HEK293T (cell line): ENCODE results near the gene RXFP3.

Source experiments
- CTCF ChIA-PET: fragments of 350-600 bp; formaldehyde crosslinking; extraction: SDS; loops from one replicate; lab custom pipeline; 2021; ENCODE audit warnings: antibody characterized with exemption, inconsistent platforms; lab: Yijun Ruan, JAX
- POLR2A ChIA-PET: fragments of 350-600 bp; formaldehyde crosslinking; extraction: SDS; loops from one replicate; lab custom pipeline; 2020; ENCODE audit warnings: antibody characterized with exemption, inconsistent platforms; lab: Yijun Ruan, JAX
- DNase-seq: peaks from one replicate; pipeline ENCODE4 v3.0.0; 2012; ENCODE audit warnings: mixed read lengths; ENCODE audit errors: extremely low spot score
- ARNT ChIP-seq: fragments of 450-650 bp; IDR thresholded peaks from 2 replicates; pipeline ENCODE4 v1.6.1; 2017; ENCODE audit warnings: mild to moderate bottlenecking
- BHLHE40 ChIP-seq: fragments of 450-650 bp; IDR thresholded peaks from 2 replicates; pipeline ENCODE4 v1.6.1; 2016; ENCODE audit warnings: mild to moderate bottlenecking, moderate library complexity, borderline replicate concordance
- CTBP1 ChIP-seq: fragments of 450-650 bp; IDR thresholded peaks from 2 replicates; pipeline ENCODE4 v1.6.1; 2016; ENCODE audit warnings: borderline replicate concordance
- ELF4 ChIP-seq: fragments of 450-650 bp; IDR thresholded peaks from 2 replicates; pipeline ENCODE4 v1.6.1; 2017; ENCODE audit warnings: antibody characterized with exemption
- FOXA1 ChIP-seq: fragments of 450-650 bp; IDR thresholded peaks from 2 replicates; pipeline ENCODE4 v1.6.1; 2016; ENCODE audit warnings: mild to moderate bottlenecking
- FOXK2 ChIP-seq: fragments of 450-650 bp; IDR thresholded peaks from 2 replicates; pipeline ENCODE4 v1.6.1; 2016; ENCODE audit warnings: mild to moderate bottlenecking
- FOXM1 ChIP-seq: fragments of 450-650 bp; IDR thresholded peaks from 2 replicates; pipeline ENCODE4 v1.6.1; 2017; ENCODE audit warnings: mild to moderate bottlenecking, borderline replicate concordance
- HDGF ChIP-seq: fragments of 450-650 bp; IDR thresholded peaks from 2 replicates; pipeline ENCODE4 v1.6.1; 2017; ENCODE audit warnings: antibody characterized with exemption, borderline replicate concordance
- L3MBTL2 ChIP-seq: fragments of 450-650 bp; conservative IDR thresholded peaks from 2 replicates; pipeline ENCODE4 v1.6.1; 2016; ENCODE audit warnings: mild to moderate bottlenecking
- LEF1 ChIP-seq: fragments of 450-650 bp; IDR thresholded peaks from 2 replicates; pipeline ENCODE4 v1.6.1; 2017; ENCODE audit warnings: mild to moderate bottlenecking, borderline replicate concordance
- NFRKB ChIP-seq: fragments of 450-650 bp; IDR thresholded peaks from 2 replicates; pipeline ENCODE4 v1.6.1; 2016; ENCODE audit warnings: mild to moderate bottlenecking, moderate library complexity
- SP1 ChIP-seq: fragments of 450-650 bp; IDR thresholded peaks from 2 replicates; pipeline ENCODE4 v1.6.1; 2017
- SUZ12 ChIP-seq: fragments of 450-650 bp; IDR thresholded peaks from 2 replicates; pipeline ENCODE4 v1.6.1; 2016; ENCODE audit warnings: mild to moderate bottlenecking
- TARDBP ChIP-seq: fragments of 450-650 bp; IDR thresholded peaks from 2 replicates; pipeline ENCODE4 v1.6.1; 2016
- ZNF384 ChIP-seq: fragments of 450-650 bp; IDR thresholded peaks from 2 replicates; pipeline ENCODE4 v1.6.1; 2016
- TF ChIP-seq, protein P1 (sequence below): fragments of 450-650 bp; IDR thresholded peaks from 2 replicates; pipeline ENCODE4 v1.6.1; 2016

Gene RXFP3

GRCh38 chr5:33936381-33937016, at the start of gene RXFP3:
TSS of gene RXFP3 (plus strand) at chr5:33936386. CDS start at chr5:33936741, 355 bp downstream.
- no peak for DNase-seq
- CTCF ChIA-PET = no interaction called here
- POLR2A ChIA-PET = no interaction called here
- TF ChIP-seq, protein P1, sequence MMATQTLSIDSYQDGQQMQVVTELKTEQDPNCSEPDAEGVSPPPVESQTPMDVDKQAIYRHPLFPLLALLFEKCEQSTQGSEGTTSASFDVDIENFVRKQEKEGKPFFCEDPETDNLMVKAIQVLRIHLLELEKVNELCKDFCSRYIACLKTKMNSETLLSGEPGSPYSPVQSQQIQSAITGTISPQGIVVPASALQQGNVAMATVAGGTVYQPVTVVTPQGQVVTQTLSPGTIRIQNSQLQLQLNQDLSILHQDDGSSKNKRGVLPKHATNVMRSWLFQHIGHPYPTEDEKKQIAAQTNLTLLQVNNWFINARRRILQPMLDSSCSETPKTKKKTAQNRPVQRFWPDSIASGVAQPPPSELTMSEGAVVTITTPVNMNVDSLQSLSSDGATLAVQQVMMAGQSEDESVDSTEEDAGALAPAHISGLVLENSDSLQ = no peak
- no peak for TF ChIP-seq HDGF
- no peak for TF ChIP-seq ARNT
- TF ChIP-seq ZNF384 = no peak
- TF ChIP-seq SP1 = no peak
- TF ChIP-seq ELF4 = no peak
- TF ChIP-seq FOXA1 = no peak
- TF ChIP-seq NFRKB = no peak
- TF ChIP-seq L3MBTL2 = no peak

DNA sequence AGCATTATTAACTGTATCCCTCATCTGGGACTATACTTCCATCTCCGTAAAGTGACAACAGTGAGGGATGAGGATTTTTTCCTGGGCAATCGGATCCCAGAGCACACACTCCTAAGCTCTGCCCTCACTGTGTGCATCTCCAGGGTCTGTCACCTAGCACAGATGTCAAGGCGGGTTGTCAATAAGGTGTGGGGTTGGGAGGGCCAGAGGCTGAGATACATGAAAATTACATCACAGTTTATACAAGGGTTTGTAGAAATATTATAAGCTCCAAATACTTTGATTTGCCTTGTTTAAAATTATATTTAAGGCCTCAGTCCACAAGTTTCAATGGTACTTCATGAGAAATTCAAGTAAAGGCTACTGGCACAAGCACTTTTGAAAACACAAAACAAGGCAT, 48.9 kb upstream of the RXFP3 start:
- TF ChIP-seq LEF1 (no peak), L3MBTL2 (no peak), ZNF384 (no peak), SP1 (no peak), FOXK2 (no peak), NFRKB (no peak), SUZ12 (no peak), FOXM1 (no peak), CTBP1 (no peak), HDGF (no peak), ELF4 (no peak), FOXA1 (no peak), ARNT (no peak), TARDBP (no peak), BHLHE40 (no peak)
- TF ChIP-seq, protein P1 = no peak
- CTCF ChIA-PET = no interaction called here
- no peak for DNase-seq
- POLR2A ChIA-PET = no interaction called here

DNA sequence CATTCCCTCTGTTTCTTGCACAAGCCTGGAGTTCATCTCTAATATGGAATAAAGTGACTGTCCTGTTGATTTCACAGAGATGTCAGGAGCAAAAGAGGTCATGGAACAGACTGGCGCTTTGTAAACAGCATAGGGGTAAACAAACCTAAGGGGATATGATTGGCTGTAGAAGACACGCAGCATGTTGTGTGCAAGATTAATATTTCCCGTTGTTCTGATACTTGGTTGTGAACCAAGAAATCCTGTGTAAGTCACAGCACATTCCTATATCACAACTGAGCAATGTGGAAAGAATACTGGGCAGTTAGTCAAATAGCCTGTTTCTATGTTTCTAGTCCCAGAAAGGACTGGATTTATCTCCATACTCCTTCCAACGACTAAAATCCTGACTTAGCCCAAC, 47.6 kb upstream of the RXFP3 start:
- ChIA-PET CTCF (no interaction called here), POLR2A (no interaction called here)
- TF ChIP-seq HDGF = no peak

GRCh38 chr5:33890131-33891032, 45.8 kb upstream of the RXFP3 start:
- DNase-seq = peak; percentile 25
- TF ChIP-seq SP1 (no peak), L3MBTL2 (no peak), FOXM1 (no peak)
- ChIA-PET CTCF (no interaction called here), POLR2A (no interaction called here)

More for the DNA sequence above, 47.6 kb upstream of the RXFP3 start:
- no peak for DNase-seq

DNA sequence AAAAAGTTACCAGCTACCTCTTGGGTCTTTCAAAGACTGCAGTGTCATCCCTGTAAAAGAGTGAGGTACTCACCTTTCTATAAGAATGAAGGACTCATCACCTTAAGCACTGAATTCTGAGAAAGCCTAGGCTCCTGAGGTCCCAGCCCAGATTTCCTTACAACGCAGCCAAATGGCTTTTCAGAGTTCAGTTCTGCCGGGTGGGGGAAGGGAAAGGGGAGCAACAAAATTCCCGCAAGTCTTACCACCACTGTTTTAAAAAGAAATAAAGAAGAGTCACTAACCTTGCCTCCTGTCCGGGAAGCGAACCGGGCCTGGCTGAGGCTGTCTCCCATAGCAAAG, 44.8 kb upstream of the RXFP3 start:
- ChIA-PET CTCF (no interaction called here), POLR2A (interaction anchor here (0.9 kb wide), 1 partner anchor 451 kb away, joined by 3 read pairs; the partner anchor contains the start of gene TARS1)
- DNase-seq = no peak

DNA sequence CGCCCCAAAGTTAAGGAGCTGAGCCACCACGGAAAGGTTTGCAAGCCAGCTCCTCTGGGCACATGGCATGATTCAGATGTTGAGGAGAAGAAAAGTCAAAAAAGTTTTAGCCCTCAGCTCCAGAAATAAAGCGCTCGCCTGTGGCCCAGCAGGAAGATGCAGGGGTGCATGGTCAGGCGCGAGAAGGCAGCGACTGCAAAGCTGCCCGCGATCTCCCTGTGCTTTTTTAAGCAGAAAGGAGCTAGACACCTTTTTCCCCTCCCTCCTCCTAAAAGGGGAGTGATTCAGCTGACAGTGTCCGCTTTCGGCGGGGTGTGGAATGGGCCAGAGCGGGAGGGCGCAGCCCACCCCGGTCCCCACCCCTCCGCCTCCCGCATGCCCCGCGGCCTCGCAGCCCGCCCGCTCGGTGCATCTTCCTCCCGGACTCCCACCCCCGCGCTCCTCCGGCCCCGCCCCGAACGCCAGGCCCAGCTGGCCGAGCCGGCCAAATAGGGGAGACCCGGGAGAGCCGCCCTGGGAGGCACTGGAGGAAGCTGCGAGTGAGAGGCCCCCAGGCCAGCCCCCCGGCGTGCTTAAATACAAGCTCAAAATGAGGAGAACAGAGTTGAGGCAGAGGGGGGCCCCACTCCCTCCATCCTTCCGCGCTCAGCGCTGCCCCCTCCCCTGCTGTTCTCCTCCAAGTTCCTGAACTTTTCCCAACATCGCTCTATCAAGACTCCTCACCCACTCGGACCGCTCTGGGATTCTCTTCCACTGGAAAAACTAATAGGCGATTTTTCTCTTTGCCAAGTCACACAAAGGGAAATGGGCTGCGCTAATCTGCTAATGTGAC, 44.2 kb upstream of the RXFP3 start, which contains the start of gene ADAMTS12:
Gene ADAMTS12, minus strand, starts transcription at position 203 of the 832 bp plus-strand sequence. Its CDS starts 134 bp downstream, at position 69.
- ChIA-PET POLR2A (interaction anchor here (0.9 to 1.1 kb wide), 2 partner anchors 116 to 451 kb away, joined by 3 read pairs; partner anchors contain the start of gene TARS1), CTCF (interaction anchor here (0.5 kb wide), 1 partner anchor 22 kb away, joined by 4 read pairs; no protein-coding TSS in a partner anchor)
- peak; percentile 26 for DNase-seq

More for the DNA sequence above, 44.8 kb upstream of the RXFP3 start:
- TF ChIP-seq SP1 (no peak), ELF4 (no peak), ZNF384 (no peak), FOXK2 (no peak), CTBP1 (no peak), BHLHE40 (no peak)
- TF ChIP-seq, protein P1 = no peak

More for the DNA sequence above, 44.2 kb upstream of the RXFP3 start, which contains the start of gene ADAMTS12:
- TF ChIP-seq FOXK2 (no peak), SUZ12 (no peak), HDGF (no peak)
